Right ventricle myocardium superior (tissue), 1 donor: ENCODE measurements around the gene CERS6. TPM values are rescaled to one million over a fixed set of nuclear protein-coding genes. Genes with fewer than 3 reads are reported as not detected.
"Not testable (repeated sequence)": the region's sequence is repeated elsewhere in the genome, so short reads cannot be mapped to it uniquely, and the experiment has no call there.

Source experiments
- ATAC-seq: fragments of 200-7000 bp; cut with Tn5 transposase; one replicate; pipeline ENCODE4 v1.9.1; 2020; ENCODE audit warnings: mild to moderate bottlenecking; ENCODE audit not compliant: poor library complexity
- DNase-seq: peaks from one replicate; pipeline ENCODE4 v3.0.0-alpha.2; 2020
- intact Hi-C: fragments of 100-400 bp; cut with DNase I; formaldehyde crosslinking; loops from one replicate; pipeline ENCODE4 v1.11.2; 2022
- total RNA-seq: library from RNA; stranded (reverse); fragmentation: NEBNext Ultra II Directional; extraction: Animal tissue kit (Norgen Biotek cat#: 25700); gene quantifications from one replicate; pipeline ENCODE4 v1.2.1, GENCODE V29; 2021
- donor health status: DM: no; HTN: yes; CAD: no; lungs with severe emphysema.

Gene CERS6
- total RNA-seq, 1 donor from 2014 or later: 66.7 TPM

- intact Hi-C loops: no loop called here
- ATAC-seq: no peak
- no peak for DNase-seq
These were observed 325.2 kb downstream of the CERS6 start for GRCh38 chr2:168781191-168781817.

GRCh38 chr2:168782271-168782670 is 326.2 kb downstream of the CERS6 start:
- ATAC-seq (no peak), DNase-seq (no peak)
- intact Hi-C loops: no loop called here

- intact Hi-C loops: no loop called here
- no peak for ATAC-seq
- DNase-seq: no peak
These were observed 328.9 kb downstream of the CERS6 start for GRCh38 chr2:168784993-168785392.

GRCh38 chr2:168787098-168787781 is 331.2 kb downstream of the CERS6 start:
- DNase-seq (no peak), ATAC-seq (no peak)
- intact Hi-C loops: no loop called here

GRCh38 chr2:168787782-168788376 is 331.8 kb downstream of the CERS6 start:
- DNase-seq: no peak
- intact Hi-C loops: no loop called here
- ATAC-seq: no peak

- intact Hi-C loops: no loop called here
- ATAC-seq (no peak), DNase-seq (no peak)
These were observed 333.7 kb downstream of the CERS6 start for GRCh38 chr2:168789776-168790175.

GRCh38 chr2:168790226-168790902 is 334.3 kb downstream of the CERS6 start:
- ATAC-seq (no peak), DNase-seq (no peak)
- intact Hi-C loops: no loop called here

GRCh38 chr2:168791140-168791539 is 335.1 kb downstream of the CERS6 start:
- intact Hi-C loops, ATAC-seq, DNase-seq: not testable (repeated sequence)

GRCh38 chr2:168793596-168793995 is 337.5 kb downstream of the CERS6 start:
- intact Hi-C loops: no loop called here
- no peak for DNase-seq
- ATAC-seq: no peak

- ATAC-seq (no peak), DNase-seq (no peak)
- intact Hi-C loops: no loop called here
These were observed 338.9 kb downstream of the CERS6 start for GRCh38 chr2:168794968-168795367.

- no peak for DNase-seq
- intact Hi-C loops: no loop called here
- ATAC-seq: no peak
These were observed 340.1 kb downstream of the CERS6 start for GRCh38 chr2:168796090-168796577.

- ATAC-seq (peak; percentile 84), DNase-seq (no peak)
- intact Hi-C loops: no loop called here
These were observed 340.7 kb downstream of the CERS6 start for GRCh38 chr2:168796583-168797285.

GRCh38 chr2:168797286-168797655 is 341.2 kb downstream of the CERS6 start:
- DNase-seq: no peak
- intact Hi-C loops: no loop called here
- no peak for ATAC-seq

GRCh38 chr2:168798076-168798887 is 342.2 kb downstream of the CERS6 start:
- ATAC-seq: no peak
- intact Hi-C loops: no loop called here
- DNase-seq: no peak

GRCh38 chr2:168798888-168799410 is 342.9 kb downstream of the CERS6 start:
- intact Hi-C loops: no loop called here
- no peak for DNase-seq
- ATAC-seq: no peak

GRCh38 chr2:168801471-168801870 is 345.4 kb downstream of the CERS6 start:
- no peak for ATAC-seq
- no peak for DNase-seq
- intact Hi-C loops: no loop called here

- intact Hi-C loops: no loop called here
- ATAC-seq (peak; percentile 83), DNase-seq (no peak)
These were observed 346.1 kb downstream of the CERS6 start, which contains the start of gene NOSTRIN for GRCh38 chr2:168801961-168802858. NOSTRIN (plus strand) TSS chr2:168802637; CDS start chr2:168802647, 10 bp downstream.
